GM19043 (cell line): Measurements from ENCODE around the gene CEP83.
"Not testable (repeated sequence)": the region's sequence is repeated elsewhere in the genome, so short reads cannot be mapped to it uniquely, and the experiment has no call there.

ENCODE experiments used
- ATAC-seq: cut with Tn5 transposase; IDR thresholded peaks from one replicate; pipeline ENCODE4 v1.9.1; 2021; ENCODE audit warnings: low read depth; ENCODE audit not compliant: unreplicated experiment

CEP83 gene

GRCh38 chr12:94380507-94380906, 79.2 kb downstream of the CEP83 start:
- no peak for ATAC-seq

GRCh38 chr12:94379479-94380113, 80.1 kb downstream of the CEP83 start:
- ATAC-seq: no peak

GRCh38 chr12:94377599-94377998, 82.1 kb downstream of the CEP83 start:
- ATAC-seq: no peak

GRCh38 chr12:94374124-94374523, 85.5 kb downstream of the CEP83 start:
- no peak for ATAC-seq

GRCh38 chr12:94372461-94372860, 87.2 kb downstream of the CEP83 start:
- ATAC-seq: no peak

- ATAC-seq: no peak
These were observed 97.0 kb downstream of the CEP83 start for GRCh38 chr12:94362653-94363052.

- no peak for ATAC-seq
These were observed 99.9 kb downstream of the CEP83 start for GRCh38 chr12:94359761-94360160.

GRCh38 chr12:94353130-94353529, 106.5 kb downstream of the CEP83 start:
- ATAC-seq: no peak

GRCh38 chr12:94340573-94340972, 119.1 kb downstream of the CEP83 start:
- ATAC-seq: no peak

GRCh38 chr12:94338006-94338794, 121.5 kb downstream of the CEP83 start:
- ATAC-seq: no peak

- ATAC-seq: no peak
These were observed 123.3 kb downstream of the CEP83 start for GRCh38 chr12:94336211-94336925.

- ATAC-seq: no peak
These were observed 126.3 kb downstream of the CEP83 start for GRCh38 chr12:94333396-94333795.

- no peak for ATAC-seq
These were observed 130.3 kb downstream of the CEP83 start for GRCh38 chr12:94329366-94329765.

- no peak for ATAC-seq
These were observed 131.9 kb downstream of the CEP83 start for GRCh38 chr12:94327809-94328208.

- ATAC-seq: no peak
These were observed 132.9 kb downstream of the CEP83 start for GRCh38 chr12:94326727-94327126.

GRCh38 chr12:94326234-94326633, 133.4 kb downstream of the CEP83 start:
- no peak for ATAC-seq

GRCh38 chr12:94322346-94322745, 137.3 kb downstream of the CEP83 start:
- ATAC-seq: no peak

- ATAC-seq: no peak
These were observed 139.6 kb downstream of the CEP83 start for GRCh38 chr12:94320109-94320508.

- ATAC-seq: no peak
These were observed 141.5 kb downstream of the CEP83 start for GRCh38 chr12:94318181-94318580.

- not testable (repeated sequence) for ATAC-seq
These were observed 143.1 kb downstream of the CEP83 start for GRCh38 chr12:94316600-94316999.

GRCh38 chr12:94312378-94312777, 147.3 kb downstream of the CEP83 start:
- ATAC-seq: no peak
